ENCODE measurements around the gene MYB. TPM values are rescaled to one million over a fixed set of nuclear protein-coding genes. Genes with fewer than 3 reads are reported as not detected.
A peak's percentile ranks its signal among the peaks of the same experiment; 100 is the strongest.

MYB gene
- total RNA-seq, 3 donors from 2014 or later = 1.1 to 61.9 (median 37.0) TPM

- Histone ChIP-seq H3K36me3 (no peaks in the 10 kb centered on the region), H3K4me3 (no peak overlapping the region), H3K4me1 (no peaks in the 10 kb centered on the region), H3K9me3 (no peaks in the 10 kb centered on the region), H3K27me3 (no peaks in the 10 kb centered on the region), H3K27ac (no peak overlapping the region)
- no peak for TF ChIP-seq POLR2AphosphoS5 (IDR thresholded peaks at IDR 0.05)
- intact Hi-C loops (cut with DNase I; ENCODE audit: low total_unique reads) = no loop called here
- no peak for DNase-seq (ENCODE audit: low spot score in 2 of 2)
These were observed 28.7 kb downstream of the MYB start for GRCh38 chr6:135209803-135210202.

DNA sequence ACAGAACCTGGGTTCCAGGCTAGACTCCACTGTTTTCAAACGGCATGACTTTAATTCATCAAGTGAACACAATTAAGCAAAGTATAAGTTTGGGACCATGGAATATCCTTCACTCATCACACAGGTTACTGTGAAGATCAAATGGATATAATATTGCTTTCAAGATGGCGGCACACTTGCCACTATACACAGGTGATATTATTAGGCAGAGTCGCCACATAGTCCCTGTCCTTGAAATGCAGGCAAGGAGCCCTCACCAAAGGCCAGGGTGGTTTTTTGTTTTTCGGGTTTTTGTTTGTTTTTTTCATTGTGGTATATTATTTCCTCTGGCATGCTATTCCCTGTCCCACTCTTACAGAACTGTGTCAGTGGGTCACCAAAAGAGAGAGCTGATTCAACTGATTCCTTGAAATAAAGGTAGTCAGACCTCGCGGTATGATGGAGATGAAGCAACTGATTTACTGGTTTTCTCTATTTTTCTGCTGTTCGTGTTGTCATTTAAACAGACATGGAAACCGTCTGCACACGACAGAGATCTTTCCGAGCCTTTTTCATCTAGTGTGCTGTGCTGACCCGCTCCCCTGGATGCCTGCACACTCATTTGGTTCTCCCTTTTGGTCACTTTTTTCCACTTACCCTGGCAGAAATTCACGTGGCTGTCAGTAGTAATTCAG lies 29.7 kb downstream of the MYB start:
- Histone ChIP-seq H3K4me1 (no peaks in the 10 kb centered on the region), H3K27ac (no peak overlapping the region), H3K9me3 (no peaks in the 10 kb centered on the region), H3K36me3 (no peaks in the 10 kb centered on the region), H3K4me3 (no peak overlapping the region), H3K27me3 (no peaks in the 10 kb centered on the region)
- TF ChIP-seq POLR2AphosphoS5 (IDR thresholded peaks at IDR 0.05) = no peak
- no peak for TF ChIP-seq POLR2A (IDR thresholded peaks at IDR 0.05)
- TF ChIP-seq, protein P1, sequence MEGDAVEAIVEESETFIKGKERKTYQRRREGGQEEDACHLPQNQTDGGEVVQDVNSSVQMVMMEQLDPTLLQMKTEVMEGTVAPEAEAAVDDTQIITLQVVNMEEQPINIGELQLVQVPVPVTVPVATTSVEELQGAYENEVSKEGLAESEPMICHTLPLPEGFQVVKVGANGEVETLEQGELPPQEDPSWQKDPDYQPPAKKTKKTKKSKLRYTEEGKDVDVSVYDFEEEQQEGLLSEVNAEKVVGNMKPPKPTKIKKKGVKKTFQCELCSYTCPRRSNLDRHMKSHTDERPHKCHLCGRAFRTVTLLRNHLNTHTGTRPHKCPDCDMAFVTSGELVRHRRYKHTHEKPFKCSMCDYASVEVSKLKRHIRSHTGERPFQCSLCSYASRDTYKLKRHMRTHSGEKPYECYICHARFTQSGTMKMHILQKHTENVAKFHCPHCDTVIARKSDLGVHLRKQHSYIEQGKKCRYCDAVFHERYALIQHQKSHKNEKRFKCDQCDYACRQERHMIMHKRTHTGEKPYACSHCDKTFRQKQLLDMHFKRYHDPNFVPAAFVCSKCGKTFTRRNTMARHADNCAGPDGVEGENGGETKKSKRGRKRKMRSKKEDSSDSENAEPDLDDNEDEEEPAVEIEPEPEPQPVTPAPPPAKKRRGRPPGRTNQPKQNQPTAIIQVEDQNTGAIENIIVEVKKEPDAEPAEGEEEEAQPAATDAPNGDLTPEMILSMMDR (IDR thresholded peaks at IDR 0.05) = no peak
- no peak for DNase-seq (ENCODE audit: low spot score in 2 of 2)
- intact Hi-C loops (cut with DNase I; ENCODE audit: low total_unique reads) = no loop called here

DNA sequence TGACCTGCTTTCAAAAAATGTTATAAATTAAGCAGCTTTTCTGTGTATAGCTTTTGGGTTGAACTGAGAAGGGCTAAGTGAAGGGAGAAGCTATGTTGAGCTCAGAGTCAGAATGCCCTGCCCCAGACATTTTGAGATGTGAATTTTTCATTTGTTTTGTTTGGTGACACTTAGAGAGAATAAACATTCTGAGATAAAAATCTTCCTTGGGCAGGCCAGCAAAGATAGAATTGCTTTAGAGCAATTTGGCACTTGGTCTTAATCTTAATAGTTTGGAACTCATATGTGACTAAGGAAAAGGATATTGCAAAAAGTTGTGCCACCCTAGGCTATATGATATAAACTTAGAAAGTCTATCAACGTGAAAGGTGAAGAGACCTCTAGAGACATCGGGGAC lies 30.2 kb downstream of the MYB start:
- Histone ChIP-seq H3K36me3 (no peaks in the 10 kb centered on the region), H3K4me1 (no peaks in the 10 kb centered on the region), H3K9me3 (no peaks in the 10 kb centered on the region), H3K4me3 (no peak overlapping the region), H3K27me3 (no peaks in the 10 kb centered on the region), H3K27ac (no peak overlapping the region)
- intact Hi-C loops (cut with DNase I; ENCODE audit: low total_unique reads) = no loop called here
- TF ChIP-seq, protein P1 (IDR thresholded peaks at IDR 0.05) = no peak
- TF ChIP-seq POLR2A (IDR thresholded peaks at IDR 0.05) (no peak), POLR2AphosphoS5 (IDR thresholded peaks at IDR 0.05) (no peak)
- DNase-seq (ENCODE audit: low spot score in 2 of 2) = no peak

DNA sequence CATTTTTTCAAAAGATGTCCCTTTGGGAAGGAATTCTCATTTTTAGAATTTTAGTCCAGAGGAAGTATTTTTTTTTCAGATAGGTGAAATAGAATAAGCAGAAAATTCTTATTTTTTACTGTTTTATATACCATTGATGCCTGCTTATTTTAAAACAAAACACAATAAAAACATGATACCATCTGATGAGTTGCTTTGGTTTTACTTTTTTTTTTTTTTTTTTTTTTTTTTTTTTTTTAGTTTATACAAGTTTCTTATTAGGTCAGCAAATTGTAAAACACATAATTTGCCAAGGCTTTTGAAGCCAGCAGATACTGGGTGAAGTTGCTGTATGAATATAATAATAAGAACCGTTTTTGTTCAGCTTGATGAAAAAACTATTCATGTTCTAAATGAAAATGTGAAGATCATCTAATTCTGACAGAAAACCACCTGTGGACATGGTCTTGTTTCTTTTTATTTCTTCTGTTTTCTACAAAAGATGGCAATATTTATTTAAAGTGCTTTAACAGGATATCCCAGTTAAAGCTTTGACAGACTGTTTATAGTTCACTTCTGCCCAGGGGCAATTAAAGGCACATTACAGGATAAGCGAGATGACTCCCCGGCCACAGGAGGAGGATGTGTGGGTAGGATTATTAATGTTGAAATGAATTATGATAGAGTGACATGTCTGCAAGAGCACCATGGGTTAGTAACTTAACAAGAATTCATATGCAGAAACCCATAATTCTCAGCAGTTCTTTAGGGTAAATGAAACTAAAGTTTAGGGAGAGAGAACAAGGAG lies 31.1 kb downstream of the MYB start:
- H3K27ac ChIP-seq = no peak overlapping the region
- H3K27me3 ChIP-seq = no peaks in the 10 kb centered on the region
- H3K9me3 ChIP-seq = no peaks in the 10 kb centered on the region
- no peaks in the 10 kb centered on the region for H3K36me3 ChIP-seq
- no peak overlapping the region for H3K4me3 ChIP-seq
- TF ChIP-seq POLR2AphosphoS5 (IDR thresholded peaks at IDR 0.05) = no peak
- no peak for TF ChIP-seq POLR2A (IDR thresholded peaks at IDR 0.05)
- TF ChIP-seq, protein P1 (IDR thresholded peaks at IDR 0.05) = no peak
- no peaks in the 10 kb centered on the region for H3K4me1 ChIP-seq
- intact Hi-C loops (cut with DNase I; ENCODE audit: low total_unique reads) = no loop called here
- DNase-seq (ENCODE audit: low spot score in 2 of 2) = peak in 1 of 2 donors; percentile 22

DNA sequence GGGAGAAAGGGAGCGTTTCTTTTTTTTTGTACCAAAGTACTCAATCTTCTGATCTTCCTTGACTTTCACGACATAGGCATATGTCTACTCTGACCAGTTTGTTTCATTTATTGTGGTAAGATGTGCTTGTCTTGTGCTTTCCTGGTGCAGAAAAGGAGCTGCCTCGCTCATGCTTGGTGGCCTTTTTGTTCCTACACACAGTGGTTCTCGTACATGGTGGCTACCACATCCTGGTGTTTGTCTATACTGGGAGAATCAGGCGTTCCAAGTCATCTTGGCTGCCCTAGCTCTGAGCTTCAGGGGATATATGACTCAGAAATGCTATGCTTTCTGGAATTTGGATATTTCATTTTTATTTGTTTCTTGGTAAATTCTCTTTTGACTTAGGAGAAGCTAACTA lies 31.8 kb downstream of the MYB start:
- no peaks in the 10 kb centered on the region for H3K27me3 ChIP-seq
- H3K4me3 ChIP-seq = no peak overlapping the region
- DNase-seq (ENCODE audit: low spot score in 2 of 2) = no peak
- intact Hi-C loops (cut with DNase I; ENCODE audit: low total_unique reads) = no loop called here
- no peaks in the 10 kb centered on the region for H3K4me1 ChIP-seq
- peak overlapping the region in 1 of 2 donors; percentile 30 for H3K27ac ChIP-seq
- H3K9me3 ChIP-seq = no peaks in the 10 kb centered on the region
- TF ChIP-seq POLR2A (IDR thresholded peaks at IDR 0.05) = no peak
- TF ChIP-seq, protein P1 (IDR thresholded peaks at IDR 0.05) = no peak
- TF ChIP-seq POLR2AphosphoS5 (IDR thresholded peaks at IDR 0.05) = no peak
- no peaks in the 10 kb centered on the region for H3K36me3 ChIP-seq
